ENCODE data around the gene ZNF536.
"Not testable (repeated sequence)": the region's sequence is repeated elsewhere in the genome, so short reads cannot be mapped to it uniquely, and the experiment has no call there.

Gene ZNF536

DNA sequence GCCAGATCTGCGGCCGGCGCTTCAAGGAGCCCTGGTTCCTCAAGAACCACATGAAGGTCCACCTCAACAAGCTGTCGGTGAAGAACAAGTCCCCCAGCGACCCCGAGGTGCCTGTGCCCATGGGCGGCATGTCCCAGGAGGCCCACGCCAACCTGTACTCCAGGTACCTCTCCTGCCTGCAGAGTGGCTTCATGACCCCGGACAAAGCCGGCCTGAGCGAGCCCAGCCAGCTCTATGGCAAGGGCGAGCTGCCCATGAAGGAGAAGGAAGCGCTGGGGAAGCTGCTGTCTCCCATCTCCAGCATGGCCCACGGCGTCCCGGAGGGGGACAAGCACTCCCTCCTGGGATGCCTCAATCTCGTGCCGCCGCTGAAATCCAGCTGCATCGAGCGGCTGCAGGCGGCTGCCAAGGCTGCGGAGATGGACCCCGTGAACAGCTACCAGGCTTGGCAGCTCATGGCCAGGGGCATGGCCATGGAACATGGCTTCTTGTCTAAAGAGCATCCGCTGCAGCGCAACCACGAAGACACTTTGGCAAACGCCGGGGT, 72.6 kb downstream of the ZNF536 start:
- no peak overlapping the region for H3K4me3 ChIP-seq (ENCODE audit: low read depth, low read length)
- TF ChIP-seq CTCF (IDR thresholded peaks at IDR 0.05; ENCODE audit: low read depth, low read length) = no peak

DNA sequence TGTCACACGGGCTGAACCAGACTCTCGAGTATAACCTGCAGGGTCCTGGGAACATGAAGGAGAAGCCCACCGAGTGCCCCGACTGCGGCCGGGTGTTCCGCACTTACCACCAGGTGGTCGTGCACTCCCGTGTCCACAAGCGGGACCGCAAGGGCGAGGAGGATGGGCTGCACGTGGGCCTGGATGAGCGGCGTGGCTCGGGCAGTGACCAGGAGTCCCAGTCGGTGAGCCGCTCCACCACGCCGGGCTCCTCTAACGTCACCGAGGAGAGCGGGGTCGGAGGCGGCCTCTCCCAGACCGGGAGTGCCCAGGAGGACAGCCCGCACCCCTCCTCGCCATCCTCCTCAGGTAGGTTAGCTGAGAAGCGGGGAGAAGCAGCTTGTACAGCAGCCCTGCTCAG, 73.2 kb downstream of the ZNF536 start:
- no peak for TF ChIP-seq CTCF (IDR thresholded peaks at IDR 0.05; ENCODE audit: low read depth, low read length)
- no peak overlapping the region for H3K4me3 ChIP-seq (ENCODE audit: low read depth, low read length)

DNA sequence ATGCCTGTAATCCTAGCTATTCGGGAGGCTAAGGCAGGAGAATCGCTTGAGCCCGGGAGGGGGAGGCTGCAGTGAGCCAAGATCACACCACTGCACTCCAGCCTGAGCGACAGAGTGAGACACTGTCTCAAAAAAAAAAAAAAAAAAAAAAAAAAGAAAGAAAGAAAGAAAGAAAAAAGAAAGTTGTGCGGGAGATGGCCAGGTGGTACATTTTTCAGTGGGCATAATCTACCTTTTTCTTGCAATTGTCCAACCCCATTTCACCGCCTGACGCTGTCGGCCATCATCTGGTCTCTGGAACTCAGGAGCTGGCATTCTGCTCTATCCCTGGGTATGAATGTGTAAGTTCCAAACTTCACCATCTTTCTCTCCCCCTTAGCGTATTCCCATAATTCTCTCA, 73.9 kb downstream of the ZNF536 start:
- not testable (repeated sequence) for H3K4me3 ChIP-seq (ENCODE audit: low read depth, low read length)

DNA sequence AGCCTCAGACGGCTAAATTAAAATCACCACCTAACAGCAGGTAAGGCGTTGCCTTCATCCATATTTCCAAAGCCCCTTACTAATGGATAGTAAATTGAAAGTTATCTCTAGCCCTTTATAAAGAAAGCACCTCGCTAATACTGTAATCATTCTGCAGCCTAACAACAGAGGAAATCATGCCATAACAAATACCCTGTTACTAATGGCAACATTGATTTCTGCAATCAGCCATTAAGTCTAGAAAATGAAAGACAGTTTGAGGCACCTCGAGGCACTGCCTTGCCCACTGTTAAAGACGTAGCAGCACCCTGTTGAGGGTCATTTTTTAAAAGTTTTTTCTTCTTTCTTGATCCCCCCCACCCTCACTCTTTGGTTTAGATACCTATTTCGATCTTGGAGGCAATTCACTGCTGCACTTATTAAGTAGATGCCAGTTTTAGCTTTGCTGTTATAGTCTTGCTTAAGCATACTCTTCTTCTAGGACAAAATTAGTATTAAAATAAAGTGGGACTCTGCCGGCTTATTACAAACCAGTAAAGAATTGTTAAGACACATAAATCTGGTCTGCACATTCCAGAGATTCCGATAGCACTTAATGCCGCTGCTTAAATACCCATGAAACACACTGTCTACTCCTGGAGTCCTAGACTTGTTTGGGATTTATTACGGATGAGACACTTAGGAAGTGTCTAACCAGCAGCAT, 74.8 kb downstream of the ZNF536 start:
- TF ChIP-seq CTCF (IDR thresholded peaks at IDR 0.05; ENCODE audit: low read depth, low read length) = no peak
- no peak overlapping the region for H3K4me3 ChIP-seq (ENCODE audit: low read depth, low read length)

- TF ChIP-seq CTCF (IDR thresholded peaks at IDR 0.05; ENCODE audit: low read depth, low read length) = no peak
- H3K4me3 ChIP-seq (ENCODE audit: low read depth, low read length) = no peak overlapping the region
These were observed 75.3 kb downstream of the ZNF536 start for GRCh38 chr19:30447553-30447870.

GRCh38 chr19:30448386-30449077, 76.3 kb downstream of the ZNF536 start:
- no peak overlapping the region for H3K4me3 ChIP-seq (ENCODE audit: low read depth, low read length)

GRCh38 chr19:30449078-30449590, 77.0 kb downstream of the ZNF536 start:
- H3K4me3 ChIP-seq (ENCODE audit: low read depth, low read length) = no peak overlapping the region
- no peak for TF ChIP-seq CTCF (IDR thresholded peaks at IDR 0.05; ENCODE audit: low read depth, low read length)

More at GRCh38 chr19:30448386-30449077, 76.3 kb downstream of the ZNF536 start:
- TF ChIP-seq CTCF (IDR thresholded peaks at IDR 0.05; ENCODE audit: low read depth, low read length) = no peak

Data from WI38 (cell line).